BJ (cell line): ENCODE measurements around the gene RFTN1. TPM values are rescaled to one million over a fixed set of nuclear protein-coding genes. Genes with fewer than 3 reads are reported as not detected.

Source experiments
- CTCF ChIA-PET: fragments of 350-600 bp; formaldehyde crosslinking; extraction: SDS; loops from one replicate; lab custom pipeline; 2021; ENCODE audit warnings: antibody characterized with exemption, inconsistent platforms; lab: Yijun Ruan, JAX
- POLR2A ChIA-PET: fragments of 300-600 bp; sonication (Branson Sonifier 250); formaldehyde crosslinking; extraction: SDS; loops from one replicate; lab custom pipeline; 2021; ENCODE audit warnings: antibody characterized with exemption; lab: Charles Lee
- DNase-seq: peaks from one replicate; pipeline ENCODE4 v3.0.0-alpha.2; 2011; ENCODE audit warnings: low read depth
- H3K27me3 ChIP-seq: 2 replicates; pipeline ENCODE4 v1.6.0; 2011; ENCODE audit warnings: low read length; ENCODE audit not compliant: control insufficient read depth, insufficient read depth
- H3K36me3 ChIP-seq: 2 replicates; pipeline ENCODE4 v1.5.1; 2011; ENCODE audit warnings: low read length; ENCODE audit not compliant: control insufficient read depth, insufficient read depth
- H3K4me3 ChIP-seq: 2 replicates; pipeline ENCODE4 v1.5.1; 2011; ENCODE audit warnings: low read depth, mild to moderate bottlenecking, control low read depth, low read length
- polyA plus RNA-seq: library from polyadenylated mRNA; depleted of rRNA; stranded (reverse); fragments of >200 nt; gene quantifications from 2 replicates; pipeline ENCODE4 v1.2.3, GENCODE V29; 2011
- TF ChIP-seq, protein P1 (sequence below): IDR thresholded peaks from 2 replicates; pipeline ENCODE4 v1.5.1; 2011; ENCODE audit warnings: low read depth, mild to moderate bottlenecking, control low read depth, inconsistent platforms, low read length, moderate library complexity; ENCODE audit not compliant: insufficient read depth

RFTN1 gene
- polyA plus RNA-seq, 1 experiment = 49.0 TPM

DNA sequence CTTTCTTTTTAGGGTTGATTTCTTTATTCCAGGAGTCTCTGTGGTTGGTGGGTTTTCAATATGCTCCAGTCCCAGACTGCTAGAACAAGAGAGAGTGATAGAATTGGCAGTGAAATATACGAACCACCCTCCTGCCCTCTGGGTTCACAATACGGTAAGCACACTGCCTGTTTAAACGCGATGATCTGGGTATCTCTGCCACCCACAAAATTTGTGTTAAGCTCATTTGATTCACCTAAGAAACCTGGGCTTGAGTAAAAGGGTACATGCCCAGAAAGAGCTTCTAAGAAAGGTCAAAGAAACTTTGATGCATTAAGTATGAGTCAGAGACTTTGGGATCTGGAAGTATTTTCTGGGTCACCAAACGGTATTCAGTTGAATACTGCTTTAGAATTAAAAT is 218.7 kb downstream of the RFTN1 start:
- Histone ChIP-seq H3K4me3 (no peak overlapping the region), H3K36me3 (0 out of 2 replicates have a peak, but pooled peaks cover 1% of the 10 kb centered on the region), H3K27me3 (no peaks in the 10 kb centered on the region)
- ChIA-PET CTCF (interaction anchor here (1.0 to 1.5 kb wide), 3 partner anchors 22 to 256 kb away, joined by 3 to 5 read pairs (median 4); no protein-coding TSS in a partner anchor), POLR2A (interaction anchor here (0.6 kb wide), 1 partner anchor 880 kb away, joined by 3 read pairs; no protein-coding TSS in a partner anchor)
- DNase-seq = no peak
- TF ChIP-seq, protein P1, sequence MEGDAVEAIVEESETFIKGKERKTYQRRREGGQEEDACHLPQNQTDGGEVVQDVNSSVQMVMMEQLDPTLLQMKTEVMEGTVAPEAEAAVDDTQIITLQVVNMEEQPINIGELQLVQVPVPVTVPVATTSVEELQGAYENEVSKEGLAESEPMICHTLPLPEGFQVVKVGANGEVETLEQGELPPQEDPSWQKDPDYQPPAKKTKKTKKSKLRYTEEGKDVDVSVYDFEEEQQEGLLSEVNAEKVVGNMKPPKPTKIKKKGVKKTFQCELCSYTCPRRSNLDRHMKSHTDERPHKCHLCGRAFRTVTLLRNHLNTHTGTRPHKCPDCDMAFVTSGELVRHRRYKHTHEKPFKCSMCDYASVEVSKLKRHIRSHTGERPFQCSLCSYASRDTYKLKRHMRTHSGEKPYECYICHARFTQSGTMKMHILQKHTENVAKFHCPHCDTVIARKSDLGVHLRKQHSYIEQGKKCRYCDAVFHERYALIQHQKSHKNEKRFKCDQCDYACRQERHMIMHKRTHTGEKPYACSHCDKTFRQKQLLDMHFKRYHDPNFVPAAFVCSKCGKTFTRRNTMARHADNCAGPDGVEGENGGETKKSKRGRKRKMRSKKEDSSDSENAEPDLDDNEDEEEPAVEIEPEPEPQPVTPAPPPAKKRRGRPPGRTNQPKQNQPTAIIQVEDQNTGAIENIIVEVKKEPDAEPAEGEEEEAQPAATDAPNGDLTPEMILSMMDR = no peak

DNA sequence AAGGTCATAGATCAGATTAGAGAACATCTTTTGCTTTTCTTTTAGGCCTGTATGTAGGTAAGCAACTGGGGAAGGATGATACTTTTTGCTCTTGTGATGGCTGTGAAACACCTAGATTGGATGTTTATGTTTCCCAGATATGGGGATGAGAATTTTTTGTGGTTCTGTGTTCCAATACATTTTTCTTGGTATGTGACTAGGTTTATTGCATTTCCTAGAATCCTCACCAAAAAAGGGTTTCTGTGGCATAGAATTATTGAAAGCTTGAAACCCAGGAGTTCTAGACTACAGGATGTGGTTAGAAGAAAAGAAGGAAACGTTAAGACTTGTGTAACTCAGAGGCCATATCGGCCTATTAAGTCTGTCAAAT is 222.7 kb downstream of the RFTN1 start:
- peaks cover 3% of the 10 kb centered on the region; the same call in 1 of the 2 replicates for H3K36me3 ChIP-seq
- ChIA-PET POLR2A (interaction anchor here (0.6 to 0.7 kb wide), 3 partner anchors 136 to 254 kb away, joined by 3 to 4 read pairs (median 3); no protein-coding TSS in a partner anchor), CTCF (interaction anchor here (0.6 to 4.4 kb wide), 34 partner anchors 7 to 1245 kb away, joined by 3 to 59 read pairs (median 4); partner anchors contain the start of genes DPH3, OXNAD1 and RFTN1)
- no peak for DNase-seq
- no peaks in the 10 kb centered on the region for H3K27me3 ChIP-seq
- TF ChIP-seq, protein P1 = no peak
- H3K4me3 ChIP-seq = no peak overlapping the region

DNA sequence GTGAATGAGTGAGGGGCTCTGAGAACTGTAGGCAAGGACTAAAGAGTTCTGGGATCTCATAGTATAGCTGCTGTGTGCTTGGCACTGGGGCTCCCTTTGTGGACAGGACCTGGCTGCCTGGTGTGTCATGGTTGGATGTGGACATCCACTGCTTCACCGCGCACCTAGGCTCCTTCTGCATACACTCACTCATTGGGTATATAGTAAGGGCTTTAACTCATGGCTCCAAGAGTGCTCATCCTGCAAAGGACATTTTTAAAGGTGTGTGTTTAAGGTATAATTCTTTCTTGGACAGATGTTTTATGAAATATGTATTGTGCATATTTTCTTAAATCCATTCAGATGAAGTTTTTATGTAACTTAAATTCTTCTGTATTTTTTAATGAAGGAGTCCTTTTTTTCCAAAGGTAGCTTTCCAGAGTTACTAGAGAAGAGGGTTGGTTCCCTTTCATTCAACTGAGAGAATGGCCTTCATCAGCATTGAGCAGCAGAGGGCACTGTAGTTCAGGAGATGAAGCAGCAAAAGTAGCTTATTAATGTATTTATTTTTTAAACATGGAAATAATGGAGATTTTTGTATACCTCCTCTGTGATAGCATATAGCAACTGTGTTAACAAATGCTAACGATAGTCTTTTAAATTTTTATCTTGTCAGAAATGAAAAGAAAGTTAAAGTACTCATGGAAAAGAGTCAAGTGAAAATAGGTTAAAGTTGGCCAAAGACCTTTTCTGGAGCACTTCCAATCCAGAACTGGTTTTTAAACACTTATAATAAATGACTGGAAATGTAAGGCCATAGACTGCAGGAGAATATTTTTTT is 223.3 kb downstream of the RFTN1 start:
- peak; percentile 7 for DNase-seq
- TF ChIP-seq, protein P1 = peak; percentile 78
- Histone ChIP-seq H3K27me3 (no peaks in the 10 kb centered on the region), H3K4me3 (no peak overlapping the region), H3K36me3 (peaks cover 3% of the 10 kb centered on the region; the same call in 1 of the 2 replicates)
- CTCF ChIA-PET = interaction anchor here (0.6 to 4.4 kb wide), 37 partner anchors 8 to 1244 kb away, joined by 3 to 59 read pairs (median 4); partner anchors contain the start of genes DPH3, OXNAD1 and RFTN1
- POLR2A ChIA-PET = interaction anchor here (0.6 to 0.7 kb wide), 3 partner anchors 137 to 255 kb away, joined by 3 to 4 read pairs (median 3); no protein-coding TSS in a partner anchor

DNA sequence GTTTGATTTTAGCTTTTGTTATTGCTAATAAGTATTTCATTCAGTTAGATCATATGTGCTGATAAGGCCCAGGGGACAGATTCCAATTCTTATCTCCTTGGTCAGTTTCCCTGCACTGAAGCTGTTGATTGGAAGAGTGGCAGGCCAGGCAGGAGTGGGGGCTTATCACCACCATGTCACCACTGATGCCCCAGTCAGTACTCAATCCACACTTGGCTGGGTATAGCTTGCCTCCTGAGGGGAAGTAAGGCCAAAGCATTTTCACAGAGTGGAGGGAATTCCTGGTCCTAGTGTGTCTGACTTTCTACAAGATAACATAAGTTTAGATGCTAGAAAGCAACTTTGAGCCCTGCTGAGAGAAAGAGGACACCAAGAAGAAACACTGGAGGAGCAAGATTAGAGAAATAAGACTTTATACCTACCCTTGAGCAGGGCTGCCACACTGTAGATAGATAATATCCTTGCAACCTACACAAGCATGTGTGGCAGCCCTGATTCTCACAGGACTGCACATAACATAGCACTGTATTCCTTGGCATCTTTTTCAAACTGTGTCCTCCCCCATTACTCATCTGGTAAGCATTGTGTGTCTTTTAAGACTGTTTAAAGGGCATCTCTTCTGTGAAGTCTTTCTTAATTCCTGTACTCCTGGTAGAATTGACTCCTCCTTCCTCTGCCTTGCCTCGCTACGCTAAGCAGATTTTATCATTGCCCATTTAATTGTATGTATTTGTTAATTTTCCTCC is 224.2 kb downstream of the RFTN1 start:
- CTCF ChIA-PET = interaction anchor here (0.9 to 4.4 kb wide), 11 partner anchors 8 to 262 kb away, joined by 3 to 59 read pairs (median 7); no protein-coding TSS in a partner anchor
- TF ChIP-seq, protein P1 = no peak
- peaks cover 3% of the 10 kb centered on the region; the same call in 1 of the 2 replicates for H3K36me3 ChIP-seq
- POLR2A ChIA-PET = no interaction called here
- H3K27me3 ChIP-seq = no peaks in the 10 kb centered on the region
- DNase-seq = no peak
- H3K4me3 ChIP-seq = no peak overlapping the region
